H9 (cell line): ENCODE results near the gene F5. TPM values are rescaled to one million over a fixed set of nuclear protein-coding genes. Genes with fewer than 3 reads are reported as not detected.

Source experiments
- DNase-seq: peaks from one replicate; pipeline ENCODE4 v3.0.0-alpha.2; 2017
- H2AFZ ChIP-seq: one replicate; pipeline ENCODE4 v1.6.1; 2013; ENCODE audit warnings: mild to moderate bottlenecking, low read length, control low read depth, moderate library complexity
- H2AK5ac ChIP-seq: 2 replicates; pipeline ENCODE4 v1.6.1; 2013; ENCODE audit warnings: low read length, control low read depth, mixed read lengths; ENCODE audit not compliant: insufficient read length
- H2BK120ac ChIP-seq: one replicate; pipeline ENCODE4 v1.6.1; 2013; ENCODE audit warnings: low read depth, mild to moderate bottlenecking, low read length, control low read depth, inconsistent platforms; ENCODE audit not compliant: poor library complexity, severe bottlenecking
- H2BK12ac ChIP-seq: 2 replicates; pipeline ENCODE4 v1.6.1; 2013; ENCODE audit warnings: low read length, control low read depth, mixed read lengths, low read depth; ENCODE audit not compliant: insufficient read length
- H2BK15ac ChIP-seq: 2 replicates; pipeline ENCODE4 v1.6.1; 2013; ENCODE audit warnings: low read depth, low read length, control low read depth
- H2BK20ac ChIP-seq: one replicate; pipeline ENCODE4 v1.6.1; 2013; ENCODE audit warnings: low read depth, mild to moderate bottlenecking, low read length, control low read depth, inconsistent platforms; ENCODE audit not compliant: poor library complexity, severe bottlenecking
- H2BK5ac ChIP-seq: 2 replicates; pipeline ENCODE4 v1.6.1; 2013; ENCODE audit warnings: low read length, control low read depth, mixed read lengths; ENCODE audit not compliant: insufficient read length
- H3K14ac ChIP-seq: 2 replicates; pipeline ENCODE4 v1.6.1; 2013; ENCODE audit warnings: low read length, control low read depth; ENCODE audit not compliant: insufficient read depth
- H3K18ac ChIP-seq: 2 replicates; pipeline ENCODE4 v1.6.1; 2013; ENCODE audit warnings: low read depth, mild to moderate bottlenecking, mixed read lengths, low read length, control low read depth; ENCODE audit not compliant: insufficient read length
- H3K23ac ChIP-seq: 2 replicates; pipeline ENCODE4 v1.6.1; 2013; ENCODE audit warnings: low read length, control low read depth, mixed read lengths, low read depth; ENCODE audit not compliant: insufficient read length
- H3K23me2 ChIP-seq: 2 replicates; pipeline ENCODE4 v1.6.1; 2013; ENCODE audit warnings: low read depth, mild to moderate bottlenecking, mixed read lengths, low read length, control low read depth; ENCODE audit not compliant: insufficient read length, poor library complexity, severe bottlenecking
- H3K27ac ChIP-seq: 2 replicates; pipeline ENCODE4 v1.5.1; 2013; ENCODE audit warnings: low read length, control low read depth, mixed read lengths, low read depth; ENCODE audit not compliant: insufficient read length
- H3K27me3 ChIP-seq: 2 replicates; pipeline ENCODE4 v1.6.1; 2013; ENCODE audit warnings: low read length, control low read depth, inconsistent platforms; ENCODE audit not compliant: insufficient read depth
- H3K4ac ChIP-seq: 2 replicates; pipeline ENCODE4 v1.6.1; 2013; ENCODE audit warnings: low read depth, mild to moderate bottlenecking, control low read depth, inconsistent platforms, low read length, moderate library complexity
- H3K4me1 ChIP-seq: 2 replicates; pipeline ENCODE4 v1.6.1; 2013; ENCODE audit warnings: low read length, control low read depth, inconsistent platforms; ENCODE audit not compliant: insufficient read depth
- H3K4me2 ChIP-seq: 2 replicates; pipeline ENCODE4 v1.6.1; 2013; ENCODE audit warnings: low read length, control low read depth, mixed read lengths; ENCODE audit not compliant: insufficient read length, insufficient read depth
- H3K56ac ChIP-seq: 2 replicates; pipeline ENCODE4 v1.6.1; 2013; ENCODE audit warnings: low read depth, mild to moderate bottlenecking, mixed read lengths, low read length, control low read depth; ENCODE audit not compliant: insufficient read length
- H3K79me1 ChIP-seq: 2 replicates; pipeline ENCODE4 v1.6.1; 2013; ENCODE audit warnings: low read depth, mild to moderate bottlenecking, moderate library complexity, low read length, control low read depth, inconsistent platforms; ENCODE audit not compliant: insufficient read depth, poor library complexity, severe bottlenecking
- H3K79me2 ChIP-seq: 2 replicates; pipeline ENCODE4 v1.6.1; 2013; ENCODE audit warnings: low read length, control low read depth, inconsistent platforms; ENCODE audit not compliant: insufficient read depth
- H3K9ac ChIP-seq: 2 replicates; pipeline ENCODE4 v1.6.1; 2013; ENCODE audit warnings: low read length, control low read depth, mixed read lengths; ENCODE audit not compliant: insufficient read length; ENCODE audit errors: extremely low read depth
- H3K9me3 ChIP-seq: one replicate; pipeline ENCODE4 v1.6.1; 2013; ENCODE audit warnings: low read depth, low read length, inconsistent platforms; ENCODE audit not compliant: control insufficient read depth
- H3T11ph ChIP-seq: one replicate; pipeline ENCODE4 v1.6.1; 2013; ENCODE audit warnings: mild to moderate bottlenecking, low read length, control low read depth, inconsistent platforms
- H4K20me1 ChIP-seq: one replicate; pipeline ENCODE4 v1.6.1; 2013; ENCODE audit not compliant: control insufficient read depth, insufficient read length, insufficient read depth
- H4K5ac ChIP-seq: 2 replicates; pipeline ENCODE4 v1.6.1; 2013; ENCODE audit warnings: low read depth, mild to moderate bottlenecking, mixed read lengths, low read length, control low read depth; ENCODE audit not compliant: insufficient read length
- H4K8ac ChIP-seq: replicated peaks from 2 replicates; pipeline ENCODE4 v1.6.1; 2013; ENCODE audit warnings: low read length, control low read depth, mixed read lengths, low read depth; ENCODE audit not compliant: insufficient read length
- H4K91ac ChIP-seq: 2 replicates; pipeline ENCODE4 v1.6.1; 2013; ENCODE audit warnings: low read depth, mild to moderate bottlenecking, moderate library complexity, mixed read lengths, low read length, control low read depth; ENCODE audit not compliant: insufficient read length
- H3K27ac Mint-ChIP-seq, 3 experiments: 2 replicates in 2 of 3; 3 replicates in 1 of 3; pipeline ENCODE4 v1.8.0; 2020 to 2021; ENCODE audit warnings: mixed read lengths in 3 of 3, mild to moderate bottlenecking in 1 of 3, moderate library complexity in 1 of 3
- H3K27me3 Mint-ChIP-seq: 2 replicates; pipeline ENCODE4 v1.8.0; 2021; ENCODE audit warnings: low read depth, mild to moderate bottlenecking, moderate library complexity, mixed read lengths
- H3K36me3 Mint-ChIP-seq, 3 experiments: 2 replicates in 2 of 3; 3 replicates in 1 of 3; pipeline ENCODE4 v1.8.0; 2020 to 2021; ENCODE audit warnings: low read depth in 3 of 3, mixed read lengths in 3 of 3; ENCODE audit not compliant: insufficient read depth in 1 of 3
- H3K4me1 Mint-ChIP-seq, 2 experiments: 2 replicates each; pipeline ENCODE4 v1.8.0; 2020; ENCODE audit warnings: mixed read lengths in 2 of 2
- H3K4me3 Mint-ChIP-seq, 2 experiments: 2 replicates in 1 of 2; 3 replicates in 1 of 2; pipeline ENCODE4 v1.8.0; 2020 to 2021; ENCODE audit warnings: mild to moderate bottlenecking in 2 of 2, mixed read lengths in 2 of 2, moderate library complexity in 1 of 2
- H3K9me3 Mint-ChIP-seq, 2 experiments: 2 replicates in 1 of 2; 3 replicates in 1 of 2; pipeline ENCODE4 v1.8.0; 2020; ENCODE audit warnings: mild to moderate bottlenecking in 2 of 2, mixed read lengths in 2 of 2, moderate library complexity in 1 of 2
- WGBS: extraction: QIAGEN DNeasy Blood & Tissue Kit; methylation state at CpG from one replicate; pipeline ENCODE4 v1.1.7; 2013; ENCODE audit warnings: missing lambda C conversion rate, low lambda C conversion rate, mixed read lengths; ENCODE audit not compliant: insufficient read length; ENCODE audit errors: extremely low coverage; 5-methylcytosine and 5-hydroxymethylcytosine counted together
- total RNA-seq: library from RNA; stranded (reverse); gene quantifications from 2 replicates; pipeline ENCODE4 v1.2.1, GENCODE V29; 2021
- TF ChIP-seq, protein P1 (sequence below): fragments of 200-600 bp; sonication (generic); conservative IDR thresholded peaks from 3 replicates; pipeline ENCODE4 v1.8.0; 2021; ENCODE audit warnings: antibody characterized with exemption, mild to moderate bottlenecking

Gene F5
- total RNA-seq, 1 experiment from 2014 or later = 0.04 TPM

DNA sequence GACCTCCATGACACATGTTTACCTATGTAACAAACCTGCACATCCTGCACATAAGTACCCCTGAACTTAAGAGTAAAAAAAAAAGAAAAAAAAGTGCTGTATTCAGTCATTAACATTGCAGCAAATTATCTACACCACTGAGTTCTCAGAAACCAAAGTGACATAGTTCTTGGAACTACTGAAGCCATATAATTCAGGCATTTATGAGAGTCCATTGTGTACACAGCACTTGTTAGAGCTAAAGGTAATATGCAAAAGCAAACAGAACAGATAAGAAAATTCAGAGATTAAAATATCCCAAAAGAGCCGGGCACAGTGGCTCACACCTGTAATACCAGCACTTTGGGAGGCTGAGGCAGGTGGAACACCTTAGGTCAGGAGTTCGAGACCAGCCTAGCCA, 38.0 kb downstream of the F5 start:
- H3K23me2 ChIP-seq = no peaks in the 10 kb centered on the region
- H3K27me3 Mint-ChIP-seq = no peaks in the 10 kb centered on the region
- no peaks in the 10 kb centered on the region for H3K79me1 ChIP-seq
- H3K27ac ChIP-seq = no peak overlapping the region
- H3T11ph ChIP-seq = no peak overlapping the region
- H2BK20ac ChIP-seq = no peak overlapping the region
- no peak overlapping the region for H2BK15ac ChIP-seq
- WGBS = no CpG with 5 or more reads among the region's 2 CpGs
- no peak overlapping the region for H2BK12ac ChIP-seq
- no peaks in the 10 kb centered on the region for H3K9me3 Mint-ChIP-seq
- H2AFZ ChIP-seq = no peak overlapping the region
- no peak overlapping the region for H3K4ac ChIP-seq
- H3K27me3 ChIP-seq = no peaks in the 10 kb centered on the region
- H3K36me3 Mint-ChIP-seq = no peaks in the 10 kb centered on the region
- H3K23ac ChIP-seq = no peak overlapping the region
- no peak overlapping the region for H3K18ac ChIP-seq
- no peaks in the 10 kb centered on the region for H3K4me1 ChIP-seq
- H2BK5ac ChIP-seq = no peak overlapping the region
- no peak overlapping the region for H3K27ac Mint-ChIP-seq
- H3K14ac ChIP-seq = no peak overlapping the region
- H3K56ac ChIP-seq = no peak overlapping the region
- no peaks in the 10 kb centered on the region for H3K9me3 ChIP-seq
- H2BK120ac ChIP-seq = no peak overlapping the region
- no peak overlapping the region for H4K91ac ChIP-seq
- no peak for DNase-seq
- H2AK5ac ChIP-seq = no peak overlapping the region
- H4K5ac ChIP-seq = no peak overlapping the region
- TF ChIP-seq, protein P1, sequence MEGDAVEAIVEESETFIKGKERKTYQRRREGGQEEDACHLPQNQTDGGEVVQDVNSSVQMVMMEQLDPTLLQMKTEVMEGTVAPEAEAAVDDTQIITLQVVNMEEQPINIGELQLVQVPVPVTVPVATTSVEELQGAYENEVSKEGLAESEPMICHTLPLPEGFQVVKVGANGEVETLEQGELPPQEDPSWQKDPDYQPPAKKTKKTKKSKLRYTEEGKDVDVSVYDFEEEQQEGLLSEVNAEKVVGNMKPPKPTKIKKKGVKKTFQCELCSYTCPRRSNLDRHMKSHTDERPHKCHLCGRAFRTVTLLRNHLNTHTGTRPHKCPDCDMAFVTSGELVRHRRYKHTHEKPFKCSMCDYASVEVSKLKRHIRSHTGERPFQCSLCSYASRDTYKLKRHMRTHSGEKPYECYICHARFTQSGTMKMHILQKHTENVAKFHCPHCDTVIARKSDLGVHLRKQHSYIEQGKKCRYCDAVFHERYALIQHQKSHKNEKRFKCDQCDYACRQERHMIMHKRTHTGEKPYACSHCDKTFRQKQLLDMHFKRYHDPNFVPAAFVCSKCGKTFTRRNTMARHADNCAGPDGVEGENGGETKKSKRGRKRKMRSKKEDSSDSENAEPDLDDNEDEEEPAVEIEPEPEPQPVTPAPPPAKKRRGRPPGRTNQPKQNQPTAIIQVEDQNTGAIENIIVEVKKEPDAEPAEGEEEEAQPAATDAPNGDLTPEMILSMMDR = no peak
- no peak overlapping the region for H3K4me2 ChIP-seq
- H3K4me1 Mint-ChIP-seq = 0 out of 4 replicates have a peak, but pooled peaks cover 2 to 5% of the 10 kb centered on the region in 2 experiments
- H4K20me1 ChIP-seq = no peaks in the 10 kb centered on the region
- no peaks in the 10 kb centered on the region for H3K79me2 ChIP-seq
- H3K9ac ChIP-seq = no peak overlapping the region
- H4K8ac ChIP-seq = no peak overlapping the region
- no peak overlapping the region for H3K4me3 Mint-ChIP-seq
